Measurements from ENCODE around the gene ZNF175.

DNA sequence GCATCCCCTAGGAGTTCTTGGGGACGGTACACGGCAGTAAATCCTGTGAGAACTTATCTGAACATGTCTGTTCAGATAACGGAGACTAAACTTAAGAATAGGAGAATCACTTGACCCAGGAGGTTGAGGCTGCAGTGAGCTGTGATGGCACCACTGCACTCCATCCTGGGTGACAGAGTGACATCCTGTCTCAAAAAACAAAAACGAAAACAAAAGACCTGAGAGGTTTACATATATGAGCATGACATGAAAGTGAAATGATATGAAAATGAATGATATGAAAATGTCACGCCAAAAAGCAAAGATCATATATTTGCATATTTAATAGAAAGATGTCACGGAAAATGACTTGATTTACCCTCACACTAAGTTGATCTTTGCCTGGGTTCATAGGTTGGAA lies 5.8 kb downstream of the ZNF175 start:
- TF ChIP-seq CTCF (IDR thresholded peaks at IDR 0.05; ENCODE audit: extremely low read depth in 1 of 2, insufficient read depth in 1 of 2, low read depth in 1 of 2, low read length in 2 of 2), result no peak
- TF ChIP-seq EZH2 (IDR thresholded peaks at IDR 0.05; ENCODE audit: borderline replicate concordance, low read depth, low read length, severe bottlenecking), result no peak
- TF ChIP-seq POLR2AphosphoS5 (IDR thresholded peaks at IDR 0.05; ENCODE audit: insufficient read depth, low read depth, low read length), result no peak
- TF ChIP-seq GATA2 (IDR thresholded peaks at IDR 0.05; ENCODE audit: insufficient read depth, insufficient read length, low read depth, low read length), result no peak
- TF ChIP-seq POLR2A (IDR thresholded peaks at IDR 0.05; ENCODE audit: low read depth, low read length), result no peak
- TF ChIP-seq JUN (IDR thresholded peaks at IDR 0.05; ENCODE audit: borderline replicate concordance, insufficient read depth, insufficient read length, low read depth), result no peak
- TF ChIP-seq MYC (IDR thresholded peaks at IDR 0.05; ENCODE audit: low read depth, low read length), result no peak
- no peak for TF ChIP-seq FOS (IDR thresholded peaks at IDR 0.05; ENCODE audit: borderline replicate concordance, insufficient read depth, low read length)
- no peak for TF ChIP-seq MAX (IDR thresholded peaks at IDR 0.05; ENCODE audit: insufficient read depth, insufficient read length)

All from endothelial cell of umbilical vein (primary cell).